ENCODE results near the gene PDSS2.

DNA sequence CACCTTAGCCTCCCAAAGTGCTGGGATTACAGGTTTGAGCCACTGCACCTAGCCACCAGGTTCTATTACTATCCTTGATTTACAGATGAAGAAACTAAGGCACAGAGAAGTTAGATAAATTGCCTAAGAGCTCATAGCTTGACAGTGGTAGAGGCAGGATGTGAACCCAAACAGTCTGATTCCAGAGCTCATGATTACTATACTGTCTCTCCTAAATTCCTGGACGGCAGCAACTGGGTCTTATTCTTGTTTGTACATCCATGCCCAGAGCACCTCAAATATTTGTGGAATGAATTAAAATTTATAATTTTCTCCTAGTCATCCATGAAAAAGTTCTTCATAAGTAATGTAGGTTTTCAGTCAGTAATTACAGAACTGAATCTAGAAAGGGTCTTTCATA is 15.1 kb downstream of the PDSS2 start:
- TF ChIP-seq, protein P1, sequence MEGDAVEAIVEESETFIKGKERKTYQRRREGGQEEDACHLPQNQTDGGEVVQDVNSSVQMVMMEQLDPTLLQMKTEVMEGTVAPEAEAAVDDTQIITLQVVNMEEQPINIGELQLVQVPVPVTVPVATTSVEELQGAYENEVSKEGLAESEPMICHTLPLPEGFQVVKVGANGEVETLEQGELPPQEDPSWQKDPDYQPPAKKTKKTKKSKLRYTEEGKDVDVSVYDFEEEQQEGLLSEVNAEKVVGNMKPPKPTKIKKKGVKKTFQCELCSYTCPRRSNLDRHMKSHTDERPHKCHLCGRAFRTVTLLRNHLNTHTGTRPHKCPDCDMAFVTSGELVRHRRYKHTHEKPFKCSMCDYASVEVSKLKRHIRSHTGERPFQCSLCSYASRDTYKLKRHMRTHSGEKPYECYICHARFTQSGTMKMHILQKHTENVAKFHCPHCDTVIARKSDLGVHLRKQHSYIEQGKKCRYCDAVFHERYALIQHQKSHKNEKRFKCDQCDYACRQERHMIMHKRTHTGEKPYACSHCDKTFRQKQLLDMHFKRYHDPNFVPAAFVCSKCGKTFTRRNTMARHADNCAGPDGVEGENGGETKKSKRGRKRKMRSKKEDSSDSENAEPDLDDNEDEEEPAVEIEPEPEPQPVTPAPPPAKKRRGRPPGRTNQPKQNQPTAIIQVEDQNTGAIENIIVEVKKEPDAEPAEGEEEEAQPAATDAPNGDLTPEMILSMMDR (conservative IDR thresholded peaks at IDR 0.05; ENCODE audit: low read length), result no peak
- TF ChIP-seq EZH2phosphoT487 (IDR thresholded peaks at IDR 0.05; ENCODE audit: borderline replicate concordance), result no peak
